ENCODE measurements around the gene BSND.
"Not testable (repeated sequence)": the region's sequence is repeated elsewhere in the genome, so short reads cannot be mapped to it uniquely, and the experiment has no call there.

Gene BSND

DNA sequence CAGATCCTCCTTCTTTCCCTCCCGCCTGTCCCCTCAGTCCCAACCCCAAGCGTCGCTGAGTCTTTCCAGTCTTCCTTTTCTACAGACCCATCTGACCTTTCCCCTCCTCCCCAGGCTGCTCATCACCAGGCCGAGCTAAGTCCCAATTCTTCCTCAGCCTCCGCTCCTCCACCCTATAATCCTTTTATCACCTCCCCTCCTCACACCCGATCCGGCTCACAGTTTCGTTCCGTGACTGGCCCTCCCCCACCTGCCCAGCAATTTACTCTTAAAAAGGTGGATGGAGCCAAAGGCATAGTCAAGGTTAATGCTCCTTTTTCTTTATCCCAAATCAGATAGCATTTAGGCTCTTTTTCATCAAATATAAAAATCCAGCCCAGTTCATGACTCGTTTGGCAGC, 25.4 kb downstream of the BSND start:
- DNase-seq, result not testable (repeated sequence)

- not testable (repeated sequence) for DNase-seq
Measured at GRCh38 chr1:55026682-55027081, 27.9 kb downstream of the BSND start.

- DNase-seq, result not testable (repeated sequence)
Measured at GRCh38 chr1:55031098-55031497, 32.4 kb downstream of the BSND start.

GRCh38 chr1:55033265-55033614, 34.5 kb downstream of the BSND start:
- no peak for DNase-seq

- DNase-seq, result no peak
Measured at GRCh38 chr1:55034476-55035133, 35.9 kb downstream of the BSND start.

GRCh38 chr1:55035904-55036303, 37.2 kb downstream of the BSND start:
- DNase-seq, result no peak

GRCh38 chr1:55037733-55038551, 39.2 kb downstream of the BSND start:
- DNase-seq, result no peak

- DNase-seq, result no peak
Measured at GRCh38 chr1:55038552-55038838, 39.8 kb downstream of the BSND start.

GRCh38 chr1:55038974-55039341, 40.2 kb downstream of the BSND start:
- DNase-seq, result no peak

DNA sequence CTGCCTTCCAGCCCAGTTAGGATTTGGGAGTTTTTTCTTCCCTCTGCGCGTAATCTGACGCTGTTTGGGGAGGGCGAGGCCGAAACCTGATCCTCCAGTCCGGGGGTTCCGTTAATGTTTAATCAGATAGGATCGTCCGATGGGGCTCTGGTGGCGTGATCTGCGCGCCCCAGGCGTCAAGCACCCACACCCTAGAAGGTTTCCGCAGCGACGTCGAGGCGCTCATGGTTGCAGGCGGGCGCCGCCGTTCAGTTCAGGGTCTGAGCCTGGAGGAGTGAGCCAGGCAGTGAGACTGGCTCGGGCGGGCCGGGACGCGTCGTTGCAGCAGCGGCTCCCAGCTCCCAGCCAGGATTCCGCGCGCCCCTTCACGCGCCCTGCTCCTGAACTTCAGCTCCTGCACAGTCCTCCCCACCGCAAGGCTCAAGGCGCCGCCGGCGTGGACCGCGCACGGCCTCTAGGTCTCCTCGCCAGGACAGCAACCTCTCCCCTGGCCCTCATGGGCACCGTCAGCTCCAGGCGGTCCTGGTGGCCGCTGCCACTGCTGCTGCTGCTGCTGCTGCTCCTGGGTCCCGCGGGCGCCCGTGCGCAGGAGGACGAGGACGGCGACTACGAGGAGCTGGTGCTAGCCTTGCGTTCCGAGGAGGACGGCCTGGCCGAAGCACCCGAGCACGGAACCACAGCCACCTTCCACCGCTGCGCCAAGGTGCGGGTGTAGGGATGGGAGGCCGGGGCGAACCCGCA, 40.8 kb downstream of the BSND start, which contains the start of gene PCSK9:
Gene PCSK9 (plus strand): TSS at position 207 of the 741 bp plus-strand sequence. CDS start 290 bp downstream, at position 497.
- no peak for DNase-seq

DNA sequence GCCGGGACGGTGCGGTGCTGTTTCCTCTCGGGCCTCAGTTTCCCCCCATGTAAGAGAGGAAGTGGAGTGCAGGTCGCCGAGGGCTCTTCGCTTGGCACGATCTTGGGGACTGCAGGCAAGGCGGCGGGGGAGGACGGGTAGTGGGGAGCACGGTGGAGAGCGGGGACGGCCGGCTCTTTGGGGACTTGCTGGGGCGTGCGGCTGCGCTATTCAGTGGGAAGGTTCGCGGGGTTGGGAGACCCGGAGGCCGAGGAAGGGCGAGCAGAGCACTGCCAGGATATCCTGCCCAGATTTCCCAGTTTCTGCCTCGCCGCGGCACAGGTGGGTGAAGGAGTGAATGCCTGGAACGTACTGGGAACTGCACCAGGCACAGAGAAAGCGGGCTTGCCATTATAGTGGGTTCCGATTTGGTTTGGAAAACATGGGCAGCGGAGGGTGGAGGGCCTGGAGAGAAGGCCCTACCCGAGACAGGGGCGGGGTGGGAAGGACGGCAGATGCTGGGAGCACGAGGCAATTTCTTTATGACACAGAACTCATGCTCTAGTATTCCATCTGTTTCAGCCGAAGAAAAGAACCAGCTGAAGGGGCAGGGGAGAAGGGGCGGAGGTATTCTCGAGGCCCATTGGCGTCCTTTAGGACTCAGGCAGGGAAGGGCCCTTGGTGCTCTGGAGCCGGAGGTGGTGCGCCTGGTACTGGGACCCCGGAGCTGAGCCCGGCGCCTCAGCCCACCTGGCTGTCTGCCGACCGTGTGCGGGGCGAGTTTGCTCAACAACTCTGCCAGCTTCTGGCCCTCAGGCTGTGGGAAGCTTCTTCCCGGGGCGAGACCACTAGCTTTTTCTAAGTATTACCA, 41.6 kb downstream of the BSND start:
- DNase-seq, result no peak

- DNase-seq, result no peak
Measured at GRCh38 chr1:55040933-55041494, 42.3 kb downstream of the BSND start.

DNA sequence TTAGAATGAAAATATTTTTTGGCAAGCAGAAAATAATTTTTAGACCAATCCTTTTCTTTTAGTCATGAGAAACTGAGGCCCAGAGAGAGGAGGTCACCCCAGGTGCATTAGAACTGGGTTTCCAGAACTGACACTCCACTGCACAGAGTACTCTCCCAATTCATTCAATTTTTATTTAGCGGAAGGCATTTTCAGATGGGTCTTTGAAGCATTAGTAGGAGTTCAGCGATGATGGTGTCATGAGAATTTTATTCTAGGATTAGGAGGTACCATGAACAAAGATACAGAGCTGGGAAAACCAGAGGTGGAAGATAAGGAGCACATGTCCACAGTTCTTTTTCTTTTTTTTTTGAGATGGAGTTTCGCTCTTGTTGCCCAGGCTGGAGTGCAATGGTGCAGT, 42.9 kb downstream of the BSND start:
- no peak for DNase-seq

DNA sequence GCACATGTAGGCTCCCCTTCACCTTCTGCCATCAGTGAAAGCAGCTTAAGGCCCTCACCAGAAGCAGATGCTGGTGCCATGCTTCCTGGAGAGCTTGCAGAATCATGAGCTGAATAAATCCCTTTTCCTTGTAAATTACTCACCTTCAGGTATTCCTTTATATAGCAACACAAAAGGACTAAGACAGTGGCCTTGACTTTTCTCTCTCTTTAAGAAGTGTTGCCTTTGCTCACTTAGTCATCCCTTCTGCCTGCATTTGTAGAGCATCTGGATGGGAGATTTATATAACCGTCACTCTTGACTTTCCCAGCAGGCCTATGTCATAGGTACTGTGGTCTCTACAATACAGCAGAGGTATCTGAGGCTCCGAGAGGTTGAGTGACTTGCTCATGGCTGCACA, 44.3 kb downstream of the BSND start:
- no peak for DNase-seq

- no peak for DNase-seq
Measured at GRCh38 chr1:55043726-55044125, 45.0 kb downstream of the BSND start.

DNA sequence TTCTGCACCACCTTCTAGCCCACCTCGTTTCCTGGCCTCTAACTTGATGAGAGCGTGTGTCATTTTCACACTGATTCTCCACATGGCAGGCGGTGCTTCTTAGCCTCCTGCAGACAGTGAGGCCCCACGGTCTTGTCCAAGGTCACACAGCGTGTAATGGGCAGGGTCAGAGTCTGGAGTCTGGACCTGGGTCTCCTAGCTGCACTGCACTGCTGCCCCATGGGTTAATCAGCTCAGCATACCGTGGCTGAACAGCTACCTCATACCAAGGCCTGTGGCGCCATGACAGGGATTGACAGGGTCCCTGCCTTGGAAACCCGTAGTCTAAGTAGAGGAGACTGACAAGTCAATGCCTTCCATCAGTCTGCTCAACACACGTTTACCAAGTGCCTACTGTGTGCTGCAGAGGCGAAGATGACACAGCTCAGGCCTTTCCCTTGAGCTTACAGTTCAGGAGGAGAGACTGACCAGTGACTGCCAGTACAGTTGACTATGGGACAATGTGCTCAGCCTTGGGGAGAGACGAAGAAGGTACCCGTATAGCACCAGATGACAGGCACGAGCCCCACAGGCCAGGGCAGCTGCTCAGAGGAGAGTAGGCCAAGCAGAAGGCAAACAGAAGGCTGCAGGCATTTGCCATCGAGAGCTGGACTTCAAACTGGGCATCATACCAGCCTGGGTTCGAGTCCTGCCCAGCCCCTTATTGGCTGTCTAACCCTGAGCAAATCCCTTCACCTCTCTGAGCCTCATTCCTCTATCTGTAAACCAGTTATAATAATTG, 46.1 kb downstream of the BSND start:
- DNase-seq, result no peak

- no peak for DNase-seq
Measured at GRCh38 chr1:55045430-55045829, 46.7 kb downstream of the BSND start.

DNA sequence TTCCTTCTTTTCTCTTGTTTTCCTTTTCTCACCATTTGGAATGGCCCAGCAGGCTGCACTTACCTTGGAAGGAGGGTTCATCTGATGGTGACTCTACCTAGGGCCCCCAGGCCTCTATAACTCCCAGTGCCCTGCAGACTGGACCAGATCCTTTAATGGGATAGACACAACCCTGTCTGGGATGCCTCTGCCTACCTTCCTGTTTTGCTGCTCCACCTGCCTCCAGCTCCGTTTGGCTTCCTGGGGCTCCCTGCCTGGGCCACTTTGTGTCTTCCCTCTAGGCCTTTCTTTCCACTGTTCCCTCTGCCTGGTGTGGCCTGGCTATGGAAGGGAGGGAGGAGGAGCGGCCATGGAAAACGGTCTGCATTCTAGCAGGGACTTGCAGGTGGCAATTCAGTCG, 48.1 kb downstream of the BSND start:
- DNase-seq, result no peak

DNA sequence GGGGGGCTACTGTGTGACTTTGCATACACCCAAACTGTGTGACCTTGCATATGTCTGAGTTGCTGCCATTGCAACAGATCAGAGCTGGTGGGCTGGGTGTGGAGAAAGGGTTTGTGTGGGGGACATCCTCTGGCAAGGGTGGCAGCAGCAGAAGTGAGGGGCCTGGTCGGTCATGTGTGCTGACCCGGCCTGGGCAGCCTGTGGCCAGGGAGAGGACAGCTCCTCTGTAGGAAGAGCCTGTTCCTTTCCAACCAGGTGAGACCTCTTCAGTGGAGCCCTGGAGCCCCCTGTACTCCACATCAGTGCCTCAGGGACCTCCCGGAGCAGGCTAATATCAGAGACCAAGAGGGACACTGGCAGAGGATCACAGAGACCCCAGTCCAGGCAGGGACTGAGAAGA, 48.9 kb downstream of the BSND start:
- DNase-seq, result no peak

GRCh38 chr1:55048453-55049270, 49.9 kb downstream of the BSND start:
- DNase-seq, result no peak
